GM18907 (cell line): ENCODE measurements around the gene ATP7B.
"Not testable (repeated sequence)": the region's sequence is repeated elsewhere in the genome, so short reads cannot be mapped to it uniquely, and the experiment has no call there.

Experiments used
- ATAC-seq: cut with Tn5 transposase; IDR thresholded peaks from one replicate; pipeline ENCODE4 v1.9.1; 2021; ENCODE audit warnings: mild to moderate bottlenecking, moderate library complexity; ENCODE audit not compliant: unreplicated experiment

Gene ATP7B

DNA sequence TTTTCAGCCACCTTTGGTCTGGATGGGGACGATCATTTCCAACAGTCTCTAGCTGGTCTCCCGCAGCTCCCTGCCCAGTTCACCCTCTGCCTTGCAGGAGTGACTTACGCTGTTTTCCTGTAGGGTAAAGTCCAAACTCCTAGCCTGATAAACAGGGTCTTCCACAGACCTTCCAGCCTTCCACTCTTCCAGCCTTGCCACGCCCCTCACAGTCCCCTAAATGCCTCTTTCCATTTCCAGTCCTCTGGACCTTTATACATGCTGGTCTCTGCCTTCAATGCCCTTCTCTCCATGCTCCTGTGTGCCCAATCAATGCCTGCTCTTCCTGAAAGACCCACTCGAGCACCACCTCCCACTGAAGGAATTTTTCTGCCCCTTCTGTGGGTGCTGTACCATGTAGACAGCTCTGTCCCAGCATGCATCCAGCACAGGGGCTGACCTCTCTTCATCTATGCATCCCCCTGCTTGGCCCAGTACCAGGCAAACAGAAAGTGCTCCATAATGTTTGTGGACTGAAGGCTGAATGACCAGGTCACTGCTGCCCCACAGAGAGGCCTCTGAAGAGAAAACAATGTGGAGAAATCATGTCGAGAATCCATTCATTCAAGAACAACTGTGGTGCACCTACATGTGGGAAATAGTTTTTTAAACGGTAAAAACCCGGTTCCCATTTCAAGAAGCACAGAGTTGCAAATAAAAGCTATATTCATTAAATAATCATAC is 4.6 kb downstream of the ATP7B start:
- ATAC-seq, result no peak

DNA sequence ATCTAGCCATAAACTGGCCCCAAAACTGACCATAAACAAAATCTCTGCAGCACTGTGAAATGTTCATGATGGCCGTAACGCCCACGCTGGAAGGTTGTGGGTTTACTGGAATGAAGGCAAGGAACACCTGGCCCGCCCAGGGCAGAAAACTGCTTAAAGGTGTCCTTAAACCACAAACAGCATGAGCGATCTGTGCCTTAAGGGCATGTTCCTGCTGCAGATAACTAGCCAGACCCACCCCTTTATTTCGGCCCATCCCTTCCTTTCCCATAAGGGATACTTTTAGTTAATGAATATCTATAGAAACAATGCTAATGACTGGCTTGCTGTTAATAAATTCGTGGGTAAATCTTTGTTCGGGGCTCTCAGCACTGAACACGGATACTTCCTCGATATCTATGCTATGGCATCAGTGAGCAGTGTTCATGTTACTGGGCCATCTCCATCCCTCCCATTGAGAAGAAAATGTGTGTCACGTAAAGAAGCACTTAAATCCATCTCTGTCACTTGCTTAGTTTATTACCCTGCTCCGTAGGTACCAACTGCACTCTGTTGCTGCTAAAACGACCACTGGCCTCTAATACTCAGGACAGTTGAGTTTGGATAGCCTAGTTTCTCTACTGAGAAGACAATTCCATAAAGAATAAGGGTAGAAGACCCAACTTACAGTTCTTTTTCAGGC is 5.3 kb downstream of the ATP7B start:
- no peak for ATAC-seq

GRCh38 chr13:52004511-52005170 is 6.6 kb downstream of the ATP7B start:
- ATAC-seq, result no peak

- no peak for ATAC-seq
Observed at GRCh38 chr13:52003541-52003940, 7.7 kb downstream of the ATP7B start.

DNA sequence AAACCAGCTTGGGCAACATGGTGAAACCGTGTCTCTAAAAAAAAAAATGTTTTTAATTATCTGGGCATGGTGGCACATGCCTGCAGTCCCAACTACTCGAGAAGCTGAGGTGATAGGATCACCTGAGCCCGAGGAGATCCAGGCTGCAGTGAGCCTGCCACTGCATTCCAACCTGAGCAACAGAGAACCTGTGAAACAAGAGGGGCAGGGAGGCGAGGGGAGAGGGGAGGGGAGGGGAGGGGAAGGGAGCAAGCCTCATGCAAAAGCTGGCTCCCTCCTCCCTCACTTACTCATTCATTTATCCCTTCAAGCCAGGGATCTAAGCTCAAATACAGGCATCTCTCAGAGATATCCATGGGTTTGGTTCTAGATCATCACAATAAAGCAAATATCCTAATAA is 8.9 kb downstream of the ATP7B start:
- no peak for ATAC-seq

DNA sequence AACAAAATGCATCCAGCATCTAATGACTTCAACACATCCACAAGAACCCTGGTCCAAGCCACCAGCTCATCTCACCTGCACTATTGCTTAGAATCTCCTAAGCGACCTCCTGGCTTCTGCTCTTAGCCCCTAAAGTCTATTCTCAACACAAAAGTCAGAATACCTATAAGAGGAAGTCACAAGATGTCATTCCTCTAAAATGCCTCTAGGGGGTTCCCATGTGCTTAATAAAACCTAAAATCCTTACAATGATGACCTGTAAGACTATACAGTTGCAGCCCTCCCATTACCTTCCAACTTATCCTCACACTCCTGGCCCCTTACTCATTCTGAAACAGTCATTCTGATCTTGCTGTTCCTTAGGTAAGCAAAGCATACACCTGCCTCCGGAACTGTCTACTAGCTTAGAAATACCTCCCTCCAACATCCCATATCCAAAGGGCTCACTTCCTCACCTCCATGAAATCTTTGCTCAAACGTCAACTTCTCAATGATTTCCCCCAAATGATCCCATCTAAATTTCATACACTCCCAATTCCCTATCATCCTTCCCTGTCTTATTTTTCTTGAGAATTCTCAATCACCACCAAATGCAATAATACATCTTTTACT is 10.0 kb downstream of the ATP7B start:
- peak; percentile 92 for ATAC-seq

- ATAC-seq, result no peak
Observed at GRCh38 chr13:51999921-52000320, 11.3 kb downstream of the ATP7B start.

DNA sequence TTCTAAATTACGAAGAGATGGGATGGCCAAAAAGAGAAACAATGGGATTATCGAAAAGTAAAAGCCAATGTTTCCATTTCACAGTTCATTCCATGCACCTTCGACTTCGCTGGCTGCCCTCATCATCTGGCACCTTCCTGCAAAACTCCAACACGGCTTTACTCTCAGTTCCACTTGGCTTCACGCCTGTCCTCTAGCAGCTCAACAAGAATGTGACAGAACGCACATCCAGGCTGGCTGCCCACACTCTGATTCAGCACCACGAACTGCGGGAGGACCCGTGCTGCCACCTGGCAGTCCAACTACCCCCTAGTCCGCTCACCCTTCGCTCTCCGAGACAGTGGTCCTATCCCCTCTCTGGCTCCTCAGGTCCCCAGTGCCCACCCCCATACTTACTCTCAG is 11.7 kb downstream of the ATP7B start:
- ATAC-seq, result no peak

- no peak for ATAC-seq
Observed at GRCh38 chr13:51998723-51999509, 12.3 kb downstream of the ATP7B start.

DNA sequence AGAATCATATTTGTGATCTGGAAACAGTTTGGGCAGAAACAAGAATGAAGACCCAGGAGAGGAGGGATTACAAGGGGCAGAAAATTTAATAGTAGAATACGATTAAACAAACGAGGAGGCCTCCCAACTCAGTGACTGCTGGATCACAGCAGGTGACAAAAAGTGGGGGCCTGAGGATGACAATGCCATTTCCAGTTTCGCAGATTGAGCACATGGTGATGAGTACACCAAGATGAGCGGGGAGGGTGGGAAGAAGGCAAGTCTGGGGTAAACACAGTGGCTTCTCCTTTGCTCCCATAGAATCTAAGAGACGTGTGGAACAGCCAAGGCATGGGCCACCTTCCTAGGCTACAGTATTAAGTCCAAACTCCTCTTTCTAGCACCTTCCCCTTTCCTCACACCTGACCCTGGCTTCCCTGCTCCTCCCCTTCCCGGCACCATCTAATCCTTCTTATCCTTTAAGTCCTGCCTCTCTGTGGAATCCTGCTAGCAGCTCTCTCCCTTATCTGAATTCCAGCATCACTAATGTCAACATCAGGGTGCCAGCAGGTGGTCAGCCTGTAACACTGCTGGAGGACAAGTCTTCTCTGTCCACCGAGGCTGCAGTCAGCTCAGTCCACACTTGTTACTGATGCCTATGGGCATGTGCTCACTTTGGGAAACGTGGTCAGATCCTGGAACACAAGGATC is 13.5 kb downstream of the ATP7B start:
- ATAC-seq, result no peak

DNA sequence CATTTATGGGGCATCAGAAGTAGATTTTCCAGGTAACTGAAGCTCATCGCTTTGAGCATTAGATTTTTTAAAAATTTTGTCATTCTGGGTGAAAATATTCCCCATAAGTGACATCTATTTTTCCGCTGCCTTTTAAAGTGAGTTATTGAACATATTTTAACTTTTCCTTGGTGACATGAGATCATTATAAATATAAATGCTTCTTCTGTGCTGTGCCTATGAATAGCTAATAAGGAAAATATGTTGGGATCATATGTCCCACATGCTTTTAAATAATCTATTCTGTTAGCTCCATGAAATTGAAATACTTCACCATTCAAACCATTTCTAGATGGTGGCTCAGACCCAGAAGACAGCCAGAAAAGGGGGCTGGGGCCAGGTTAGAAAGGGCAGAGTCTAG is 14.1 kb downstream of the ATP7B start:
- no peak for ATAC-seq

- no peak for ATAC-seq
Observed at GRCh38 chr13:51996641-51997040, 14.6 kb downstream of the ATP7B start.

- no peak for ATAC-seq
Observed at GRCh38 chr13:51995677-51996551, 15.3 kb downstream of the ATP7B start.

GRCh38 chr13:51993713-51994112 is 17.5 kb downstream of the ATP7B start:
- no peak for ATAC-seq

- ATAC-seq, result no peak
Observed at GRCh38 chr13:51988988-51989618, 22.1 kb downstream of the ATP7B start.

DNA sequence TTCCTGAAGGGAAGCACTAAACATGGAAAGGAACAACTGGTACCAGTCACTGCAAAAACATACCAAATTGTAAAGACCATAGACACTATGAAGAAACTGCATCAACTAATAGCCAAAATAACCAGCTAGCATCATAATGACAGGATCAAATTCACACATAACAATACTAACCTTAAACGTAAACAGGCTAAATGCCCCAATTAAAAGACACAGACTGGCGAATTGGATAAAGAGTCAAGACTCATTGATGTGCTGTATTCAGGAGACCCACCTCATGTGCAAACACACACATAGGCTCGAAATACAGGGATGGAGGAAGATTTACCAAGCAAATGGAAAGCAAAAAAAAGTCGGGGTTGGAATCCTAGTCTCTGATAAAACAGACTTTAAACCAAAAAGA is 26.3 kb downstream of the ATP7B start:
- ATAC-seq, result not testable (repeated sequence)

DNA sequence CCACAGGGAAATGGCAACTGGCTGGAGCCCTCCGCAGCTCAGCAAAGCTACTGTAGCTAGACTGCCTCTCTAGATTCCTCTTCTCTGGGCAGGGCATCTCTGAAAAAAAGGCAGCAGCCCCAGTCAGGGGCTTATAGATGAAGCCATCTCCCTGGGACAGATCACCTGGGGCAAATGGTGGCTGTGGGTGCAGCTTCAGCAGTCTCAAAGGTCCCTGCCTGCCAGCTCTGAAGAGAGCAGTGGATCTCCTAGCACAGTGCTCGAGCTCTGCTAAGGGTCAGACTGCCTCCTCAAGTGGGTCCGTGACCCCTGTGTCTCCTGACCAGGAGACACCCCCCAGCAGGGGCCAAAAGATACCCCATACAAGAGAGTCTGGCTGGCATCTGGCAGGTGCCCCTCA is 28.0 kb downstream of the ATP7B start:
- ATAC-seq, result not testable (repeated sequence)

GRCh38 chr13:51981355-51981754 is 29.9 kb downstream of the ATP7B start:
- no peak for ATAC-seq

GRCh38 chr13:51980908-51981307 is 30.3 kb downstream of the ATP7B start:
- ATAC-seq, result no peak
